PFSK-1 (cell line): ENCODE results near the gene PXN.

Experiments used
- FOXP2 ChIP-seq: optimal IDR thresholded peaks from 2 replicates; pipeline ENCODE3; 2011; ENCODE audit warnings: borderline replicate concordance, control low read depth, inconsistent platforms; ENCODE audit not compliant: insufficient read depth; ENCODE audit errors: extremely low read length, extremely low read depth
- POLR2AphosphoS5 ChIP-seq: IDR thresholded peaks from 2 replicates; pipeline ENCODE4 v1.6.1; 2012; ENCODE audit warnings: low read depth, mild to moderate bottlenecking, control low read depth, low read length, moderate library complexity
- SIN3A ChIP-seq: IDR thresholded peaks from 2 replicates; pipeline ENCODE4 v1.6.1; 2012; ENCODE audit warnings: mild to moderate bottlenecking, low read length, moderate library complexity, borderline replicate concordance; ENCODE audit not compliant: insufficient read depth
- TAF1 ChIP-seq: IDR thresholded peaks from 2 replicates; pipeline ENCODE4 v1.6.1; 2012; ENCODE audit warnings: low read length, control low read depth, borderline replicate concordance; ENCODE audit not compliant: insufficient read depth
- TF ChIP-seq, protein P1 (sequence below), 2 experiments: IDR thresholded peaks; 2 replicates each; pipeline versions ENCODE4 v1.6.1 to v1.8.0; 2011 to 2012; ENCODE audit warnings: low read depth in 2 of 2, low read length in 2 of 2, control low read depth in 1 of 2, inconsistent platforms in 1 of 2, mild to moderate bottlenecking in 1 of 2, moderate library complexity in 1 of 2; ENCODE audit not compliant: insufficient read depth in 1 of 2

PXN gene

DNA sequence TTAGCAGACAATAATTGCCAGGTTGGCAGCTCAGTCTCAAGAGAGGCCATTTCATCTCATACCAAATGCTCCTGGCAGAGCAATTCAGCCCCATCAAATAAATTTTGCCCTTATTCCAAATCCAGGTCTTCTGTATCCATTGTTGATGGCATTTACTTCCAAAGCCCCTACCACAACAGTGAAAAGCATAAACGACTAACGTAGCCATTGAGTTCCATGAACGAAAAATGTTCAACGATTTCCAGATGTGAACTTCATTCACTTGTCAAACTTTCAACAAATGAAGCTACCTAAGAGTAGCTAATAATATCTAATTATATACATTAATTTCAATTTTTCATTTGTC lies 68.0 kb downstream of the PXN start:
- TF ChIP-seq POLR2AphosphoS5 (no peak), SIN3A (no peak), TAF1 (no peak), FOXP2 (no peak)
- TF ChIP-seq, protein P1, sequence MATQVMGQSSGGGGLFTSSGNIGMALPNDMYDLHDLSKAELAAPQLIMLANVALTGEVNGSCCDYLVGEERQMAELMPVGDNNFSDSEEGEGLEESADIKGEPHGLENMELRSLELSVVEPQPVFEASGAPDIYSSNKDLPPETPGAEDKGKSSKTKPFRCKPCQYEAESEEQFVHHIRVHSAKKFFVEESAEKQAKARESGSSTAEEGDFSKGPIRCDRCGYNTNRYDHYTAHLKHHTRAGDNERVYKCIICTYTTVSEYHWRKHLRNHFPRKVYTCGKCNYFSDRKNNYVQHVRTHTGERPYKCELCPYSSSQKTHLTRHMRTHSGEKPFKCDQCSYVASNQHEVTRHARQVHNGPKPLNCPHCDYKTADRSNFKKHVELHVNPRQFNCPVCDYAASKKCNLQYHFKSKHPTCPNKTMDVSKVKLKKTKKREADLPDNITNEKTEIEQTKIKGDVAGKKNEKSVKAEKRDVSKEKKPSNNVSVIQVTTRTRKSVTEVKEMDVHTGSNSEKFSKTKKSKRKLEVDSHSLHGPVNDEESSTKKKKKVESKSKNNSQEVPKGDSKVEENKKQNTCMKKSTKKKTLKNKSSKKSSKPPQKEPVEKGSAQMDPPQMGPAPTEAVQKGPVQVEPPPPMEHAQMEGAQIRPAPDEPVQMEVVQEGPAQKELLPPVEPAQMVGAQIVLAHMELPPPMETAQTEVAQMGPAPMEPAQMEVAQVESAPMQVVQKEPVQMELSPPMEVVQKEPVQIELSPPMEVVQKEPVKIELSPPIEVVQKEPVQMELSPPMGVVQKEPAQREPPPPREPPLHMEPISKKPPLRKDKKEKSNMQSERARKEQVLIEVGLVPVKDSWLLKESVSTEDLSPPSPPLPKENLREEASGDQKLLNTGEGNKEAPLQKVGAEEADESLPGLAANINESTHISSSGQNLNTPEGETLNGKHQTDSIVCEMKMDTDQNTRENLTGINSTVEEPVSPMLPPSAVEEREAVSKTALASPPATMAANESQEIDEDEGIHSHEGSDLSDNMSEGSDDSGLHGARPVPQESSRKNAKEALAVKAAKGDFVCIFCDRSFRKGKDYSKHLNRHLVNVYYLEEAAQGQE (IDR thresholded peaks at IDR 0.05; ENCODE audit: insufficient read depth in 1 of 2, low read depth in 2 of 2, low read length in 2 of 2): no peak

DNA sequence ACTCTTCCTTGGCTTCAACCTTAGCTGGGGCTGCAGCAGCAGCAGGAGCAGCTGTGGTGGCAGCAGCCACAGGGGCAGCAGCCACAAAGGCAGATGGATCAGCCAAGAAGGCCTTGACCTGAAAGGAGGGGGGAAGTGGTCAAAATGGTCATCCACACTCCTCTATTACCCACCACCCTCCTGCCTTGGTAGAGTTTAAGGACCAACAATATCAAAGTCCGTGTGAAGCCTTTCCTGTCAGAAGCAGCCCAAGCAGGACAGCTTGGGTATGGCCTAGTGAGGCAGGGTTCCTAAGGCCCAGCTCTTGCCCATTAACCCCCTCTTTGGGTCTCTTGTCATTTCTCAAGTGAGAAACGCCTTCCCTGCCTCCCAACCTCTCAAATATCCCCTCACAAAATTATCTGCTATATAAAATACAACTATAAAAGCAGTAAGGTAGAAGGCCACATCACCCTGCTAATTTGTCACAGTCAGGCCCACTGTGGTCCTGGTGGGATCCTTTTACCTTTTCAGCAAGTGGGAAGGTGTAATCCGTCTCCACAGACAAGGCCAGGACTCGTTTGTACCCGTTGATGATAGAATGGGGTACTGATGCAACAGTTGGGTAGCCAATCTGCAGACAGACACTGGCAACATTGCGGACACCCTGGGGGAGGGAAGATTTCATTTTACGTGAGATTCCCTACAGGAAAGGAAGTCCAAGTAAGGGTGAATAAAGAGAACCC lies 68.6 kb downstream of the PXN start:
- TF ChIP-seq POLR2AphosphoS5: peak; percentile 44; the same call in 1 of the 2 replicates

DNA sequence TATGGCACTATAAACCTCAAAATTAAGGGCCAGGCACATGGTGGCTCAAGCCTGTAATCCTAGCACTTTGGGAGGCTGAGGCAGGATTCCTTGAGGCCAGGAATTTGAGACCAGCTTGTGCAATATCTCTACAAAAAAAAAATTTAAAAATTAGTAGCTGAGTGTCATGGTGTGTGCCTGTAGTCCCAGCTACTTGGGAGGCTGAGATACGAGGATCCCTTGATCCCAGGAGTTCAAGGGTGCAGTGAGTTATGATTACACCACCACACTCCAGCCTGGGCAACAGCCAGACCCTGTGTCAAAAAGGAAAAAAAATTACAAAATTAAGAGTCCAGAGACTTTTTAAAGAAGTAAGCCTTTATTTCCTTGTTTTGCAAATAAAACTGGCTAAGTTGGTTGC lies 69.2 kb downstream of the PXN start:
- TF ChIP-seq POLR2AphosphoS5 (no peak; the same call in 1 of the 2 replicates), TAF1 (no peak)
- TF ChIP-seq, protein P1 (IDR thresholded peaks at IDR 0.05; ENCODE audit: insufficient read depth in 1 of 2, low read depth in 2 of 2, low read length in 2 of 2): no peak

DNA sequence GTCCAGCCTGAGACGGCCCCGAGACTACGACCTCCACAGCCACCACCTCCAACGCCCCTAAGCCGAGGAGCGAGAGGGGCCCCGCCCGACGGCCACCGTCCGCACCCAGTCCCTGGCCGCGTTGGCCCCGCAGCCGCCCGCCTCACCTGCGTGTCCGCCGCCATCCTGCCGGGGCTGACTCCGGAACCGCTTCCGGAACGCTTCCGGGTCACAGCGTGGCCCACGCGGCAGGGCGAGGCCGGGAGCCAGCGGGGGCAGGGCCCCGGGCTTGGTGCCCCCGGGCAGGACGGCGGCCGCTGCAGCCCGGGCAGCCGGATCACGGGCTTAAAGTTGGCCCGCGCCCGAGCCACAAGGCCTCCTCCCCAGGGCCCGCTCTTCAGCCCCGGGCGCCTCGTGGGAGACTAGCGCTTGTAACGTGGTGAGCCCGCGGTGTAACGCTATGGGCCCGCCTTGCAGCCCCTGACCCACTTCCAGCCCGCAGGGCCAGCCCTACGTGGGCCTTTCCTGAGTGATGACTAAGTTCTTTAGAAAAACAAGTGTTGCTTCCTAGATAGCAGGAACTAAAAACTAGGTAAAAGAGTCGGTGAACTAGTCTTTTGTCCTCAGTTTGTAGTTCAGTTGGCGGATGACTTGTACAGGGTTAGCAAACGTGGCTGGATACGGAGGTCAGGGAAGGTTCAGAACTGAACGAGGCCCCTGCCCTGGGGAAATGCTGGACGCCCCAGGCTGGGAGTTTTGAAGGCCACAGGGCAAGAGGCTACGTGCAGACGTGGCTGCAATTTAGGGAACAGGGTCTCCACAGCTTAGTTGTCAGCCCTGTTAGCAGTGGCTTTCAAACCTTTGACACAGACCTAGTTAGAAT lies 70.8 kb downstream of the PXN start, which contains the start of gene GCN1:
TSS of gene GCN1 (minus strand) at position 182 of the 862 bp plus-strand sequence. CDS start at position 164, 18 bp downstream.
- TF ChIP-seq TAF1 (peak; percentile 75), SIN3A (peak; percentile 22; the same call in 1 of the 2 replicates), FOXP2 (peak; percentile 58), POLR2AphosphoS5 (peak; percentile 64)
- TF ChIP-seq, protein P1 (IDR thresholded peaks at IDR 0.05; ENCODE audit: insufficient read depth in 1 of 2, low read depth in 2 of 2, low read length in 2 of 2): peak; percentile 11 to 47; a peak in 1 of 4 replicates

DNA sequence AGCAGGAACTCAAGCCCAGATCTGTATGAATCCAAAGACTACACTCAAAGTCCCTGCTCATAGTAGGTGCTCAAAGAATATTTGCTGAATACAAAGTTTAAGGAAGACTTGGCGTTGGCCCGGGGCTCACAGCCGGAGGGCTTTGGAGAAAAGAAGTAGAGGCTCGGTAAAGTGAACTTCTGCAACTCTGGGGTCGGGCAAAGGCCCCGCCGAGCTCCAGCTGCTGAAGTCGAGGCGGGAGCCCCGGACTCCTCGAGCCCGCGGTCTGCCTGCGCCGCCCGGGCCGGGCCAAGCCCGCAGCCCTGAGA lies 71.3 kb downstream of the PXN start:
- no peak for TF ChIP-seq TAF1
- TF ChIP-seq SIN3A: no peak
- TF ChIP-seq POLR2AphosphoS5: no peak; the same call in 1 of the 2 replicates

DNA sequence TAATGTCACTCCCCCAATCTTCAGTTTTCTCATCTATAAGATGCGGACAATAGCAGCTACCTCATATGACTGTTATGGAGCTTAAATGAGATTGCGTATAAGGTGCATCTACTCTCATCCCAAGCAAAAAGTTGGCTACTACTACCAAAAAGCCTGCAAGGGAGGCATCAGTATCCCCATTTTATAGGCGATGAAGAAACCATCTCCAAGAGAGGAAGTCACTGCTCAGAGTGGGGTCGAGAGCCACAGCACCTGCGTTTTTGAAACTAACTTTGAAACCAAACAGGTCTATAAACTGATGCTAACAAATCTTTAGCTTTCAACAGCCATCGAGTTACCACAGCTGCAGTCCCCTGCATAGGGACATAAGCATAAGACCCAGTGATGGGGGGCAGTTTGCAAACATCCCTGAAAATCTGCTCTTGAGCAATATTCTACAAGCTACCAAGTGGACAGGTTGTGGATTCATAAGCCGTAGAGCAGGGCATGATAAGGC lies 74.5 kb downstream of the PXN start:
- no peak for TF ChIP-seq FOXP2
